ENCODE data around the gene UBD.

GRCh38 chr6:29524044-29524443 is 35.5 kb downstream of the UBD start:
- TF ChIP-seq EZH2phosphoT487 (IDR thresholded peaks at IDR 0.05; ENCODE audit: insufficient read depth, low read depth) (no peak), EZH2 (IDR thresholded peaks at IDR 0.05; ENCODE audit: insufficient read depth, poor library complexity, severe bottlenecking) (no peak)

All from GM23248 (cell line).